NCI-H2196 treated with DMSO at 0.1 percent for 48 hours (cell line): ENCODE results near the gene UBE2E2.

Experiments
- DNase-seq: peaks from one replicate; lab custom pipeline; 2025; ENCODE audit not compliant: unreplicated experiment; lab: John Stamatoyannopoulos, UW

UBE2E2 gene

GRCh38 chr3:23377928-23378672 lies 175.0 kb downstream of the UBE2E2 start:
- DNase-seq: no peak

GRCh38 chr3:23383875-23384274 lies 180.7 kb downstream of the UBE2E2 start:
- DNase-seq: no peak

GRCh38 chr3:23385327-23385726 lies 182.2 kb downstream of the UBE2E2 start:
- no peak for DNase-seq

- DNase-seq: no peak
Observed at GRCh38 chr3:23387286-23387918, 184.3 kb downstream of the UBE2E2 start.

GRCh38 chr3:23389089-23389488 lies 186.0 kb downstream of the UBE2E2 start:
- peak; percentile 47 for DNase-seq

GRCh38 chr3:23389686-23390085 lies 186.6 kb downstream of the UBE2E2 start:
- no peak for DNase-seq

- DNase-seq: no peak
Observed at GRCh38 chr3:23390446-23390845, 187.3 kb downstream of the UBE2E2 start.

- DNase-seq: no peak
Observed at GRCh38 chr3:23390989-23391553, 187.9 kb downstream of the UBE2E2 start.

GRCh38 chr3:23395115-23395514 lies 192.0 kb downstream of the UBE2E2 start:
- DNase-seq: no peak

GRCh38 chr3:23396746-23397145 lies 193.6 kb downstream of the UBE2E2 start:
- no peak for DNase-seq

- no peak for DNase-seq
Observed at GRCh38 chr3:23399221-23399620, 196.1 kb downstream of the UBE2E2 start.

GRCh38 chr3:23402728-23403492 lies 199.8 kb downstream of the UBE2E2 start:
- DNase-seq: no peak

GRCh38 chr3:23404246-23404645 lies 201.1 kb downstream of the UBE2E2 start:
- DNase-seq: no peak

- DNase-seq: no peak
Observed at GRCh38 chr3:23405081-23405480, 202.0 kb downstream of the UBE2E2 start.

GRCh38 chr3:23406601-23407000 lies 203.5 kb downstream of the UBE2E2 start:
- peak; percentile 1 for DNase-seq

- no peak for DNase-seq
Observed at GRCh38 chr3:23418026-23418425, 214.9 kb downstream of the UBE2E2 start.

GRCh38 chr3:23421811-23422516 lies 218.8 kb downstream of the UBE2E2 start:
- no peak for DNase-seq

GRCh38 chr3:23422517-23422851 lies 219.4 kb downstream of the UBE2E2 start:
- DNase-seq: no peak

- no peak for DNase-seq
Observed at GRCh38 chr3:23425410-23425809, 222.3 kb downstream of the UBE2E2 start.

- DNase-seq: no peak
Observed at GRCh38 chr3:23430781-23431398, 227.8 kb downstream of the UBE2E2 start.

- DNase-seq: no peak
Observed at GRCh38 chr3:23431764-23432163, 228.6 kb downstream of the UBE2E2 start.
